SK-N-SH treated with all-trans-retinoic acid at 6 μM for 48 hours (cell line): ENCODE measurements around the gene ERP44.

Experiments used
- ATAC-seq: fragments of 200-7000 bp; cut with Tn5 transposase; 3 replicates; pipeline ENCODE4 v1.9.1; 2020; ENCODE audit warnings: mild to moderate bottlenecking, moderate library complexity
- ARNTL ChIP-seq: fragments of 450-650 bp; formaldehyde crosslinking; IDR thresholded peaks from 2 replicates; pipeline ENCODE4 v1.5.0; 2020; ENCODE audit warnings: low read depth, mild to moderate bottlenecking, moderate library complexity, borderline replicate concordance
- BACH2 ChIP-seq: fragments of 250-450 bp; sonication (Bioruptor Pico); IDR thresholded peaks from 2 replicates; pipeline ENCODE4 v1.9.0; 2021; ENCODE audit warnings: mild to moderate bottlenecking, borderline replicate concordance
- ESRRG ChIP-seq: fragments of 250-450 bp; sonication (Bioruptor Pico); IDR thresholded peaks from 2 replicates; pipeline ENCODE4 v1.6.1; 2021; ENCODE audit warnings: mild to moderate bottlenecking
- ISL1 ChIP-seq: fragments of 250-450 bp; sonication (Bioruptor Pico); IDR thresholded peaks from 2 replicates; pipeline ENCODE4 v2.1.2; 2022; ENCODE audit warnings: mild to moderate bottlenecking, moderate library complexity
- OSR1 ChIP-seq: fragments of 250-450 bp; sonication (Bioruptor Pico); IDR thresholded peaks from 2 replicates; pipeline ENCODE4 v1.8.0; 2022; ENCODE audit warnings: moderate library complexity, mild to moderate bottlenecking, inconsistent platforms
- PPARA ChIP-seq: fragments of 250-450 bp; sonication (Bioruptor Pico); IDR thresholded peaks from 2 replicates; pipeline ENCODE4 v1.5.0; 2020; ENCODE audit warnings: mild to moderate bottlenecking, borderline replicate concordance
- RARB ChIP-seq: fragments of 250-450 bp; sonication (Bioruptor Pico); IDR thresholded peaks from 2 replicates; pipeline ENCODE4 v1.8.0; 2021; ENCODE audit warnings: mild to moderate bottlenecking, moderate library complexity
- SNAI2 ChIP-seq: fragments of 250-450 bp; sonication (Bioruptor Pico); IDR thresholded peaks from 2 replicates; pipeline ENCODE4 v1.5.0; 2020; ENCODE audit warnings: mild to moderate bottlenecking, moderate library complexity
- TOX ChIP-seq: fragments of 250-450 bp; sonication (Bioruptor Pico); IDR thresholded peaks from 2 replicates; pipeline ENCODE4 v1.8.0; 2021; ENCODE audit warnings: mild to moderate bottlenecking, moderate library complexity, borderline replicate concordance
- ZC3H10 ChIP-seq: fragments of 250-450 bp; sonication (Bioruptor Pico); IDR thresholded peaks from 2 replicates; pipeline ENCODE4 v1.5.1; 2021; ENCODE audit warnings: mild to moderate bottlenecking, moderate library complexity
- ZFP3 ChIP-seq: fragments of 250-450 bp; sonication (Bioruptor Pico); IDR thresholded peaks from 2 replicates; pipeline ENCODE4 v1.5.0; 2020; ENCODE audit warnings: mild to moderate bottlenecking, moderate library complexity
- ZNF565 ChIP-seq: fragments of 450-650 bp; formaldehyde crosslinking; conservative IDR thresholded peaks from 2 replicates; pipeline ENCODE4 v1.5.0; 2020; ENCODE audit warnings: low read depth, mild to moderate bottlenecking, moderate library complexity
- ZNF70 ChIP-seq: fragments of 450-650 bp; formaldehyde crosslinking; IDR thresholded peaks from 2 replicates; pipeline ENCODE4 v1.5.0; 2020; ENCODE audit warnings: mild to moderate bottlenecking, moderate library complexity
- ZNF8 ChIP-seq: fragments of 450-650 bp; formaldehyde crosslinking; IDR thresholded peaks from 2 replicates; pipeline ENCODE4 v1.5.0; 2020; ENCODE audit warnings: mild to moderate bottlenecking, moderate library complexity
- TF ChIP-seq, protein P1 (sequence below): fragments of 250-450 bp; sonication (Bioruptor Pico); IDR thresholded peaks from 2 replicates; pipeline ENCODE4 v1.5.1; 2021; ENCODE audit warnings: mild to moderate bottlenecking, moderate library complexity
- TF ChIP-seq, protein P2 (sequence below): fragments of 250-450 bp; sonication (Bioruptor Pico); IDR thresholded peaks from 2 replicates; pipeline ENCODE4 v1.8.0; 2020; ENCODE audit warnings: mild to moderate bottlenecking, moderate library complexity, borderline replicate concordance
- TF ChIP-seq, protein P3 (sequence below): fragments of 250-450 bp; sonication (Bioruptor Pico); IDR thresholded peaks from 2 replicates; pipeline ENCODE4 v1.8.0; 2021; ENCODE audit warnings: low read depth, mild to moderate bottlenecking, moderate library complexity, borderline replicate concordance
- TF ChIP-seq, protein P4 (sequence below): fragments of 250-450 bp; sonication (Bioruptor Pico); IDR thresholded peaks from 2 replicates; pipeline ENCODE4 v1.5.0; 2020; ENCODE audit warnings: mild to moderate bottlenecking, moderate library complexity

The ERP44 gene

DNA sequence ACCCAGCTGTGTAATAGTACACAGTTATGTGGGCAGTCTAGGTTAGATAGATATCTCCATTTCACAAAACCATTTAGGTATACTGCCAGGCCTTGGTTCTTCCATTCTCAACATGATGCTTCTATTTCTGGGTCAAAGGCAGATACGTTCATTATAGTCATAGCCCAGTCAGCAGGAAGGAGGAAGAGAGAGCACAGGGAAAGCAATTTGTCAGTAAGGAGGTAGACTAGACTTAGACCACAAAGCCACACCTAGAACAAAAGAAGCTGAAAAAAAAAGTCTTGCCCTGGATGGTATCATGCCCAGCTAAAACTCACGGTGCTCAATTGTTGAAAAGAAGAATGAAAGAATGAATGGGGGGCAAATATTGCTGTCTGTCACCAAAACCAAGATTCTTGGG, 7.8 kb upstream of the ERP44 start (continued):
- TF ChIP-seq, protein P1, sequence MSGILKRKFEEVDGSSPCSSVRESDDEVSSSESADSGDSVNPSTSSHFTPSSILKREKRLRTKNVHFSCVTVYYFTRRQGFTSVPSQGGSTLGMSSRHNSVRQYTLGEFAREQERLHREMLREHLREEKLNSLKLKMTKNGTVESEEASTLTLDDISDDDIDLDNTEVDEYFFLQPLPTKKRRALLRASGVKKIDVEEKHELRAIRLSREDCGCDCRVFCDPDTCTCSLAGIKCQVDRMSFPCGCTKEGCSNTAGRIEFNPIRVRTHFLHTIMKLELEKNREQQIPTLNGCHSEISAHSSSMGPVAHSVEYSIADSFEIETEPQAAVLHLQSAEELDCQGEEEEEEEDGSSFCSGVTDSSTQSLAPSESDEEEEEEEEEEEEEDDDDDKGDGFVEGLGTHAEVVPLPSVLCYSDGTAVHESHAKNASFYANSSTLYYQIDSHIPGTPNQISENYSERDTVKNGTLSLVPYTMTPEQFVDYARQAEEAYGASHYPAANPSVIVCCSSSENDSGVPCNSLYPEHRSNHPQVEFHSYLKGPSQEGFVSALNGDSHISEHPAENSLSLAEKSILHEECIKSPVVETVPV (CRISPR knock-in tag): no peak
- TF ChIP-seq ZNF8 (CRISPR knock-in tag) (no peak), OSR1 (CRISPR knock-in tag) (no peak), TOX (CRISPR knock-in tag) (no peak), ZC3H10 (no peak)
- TF ChIP-seq, protein P2, sequence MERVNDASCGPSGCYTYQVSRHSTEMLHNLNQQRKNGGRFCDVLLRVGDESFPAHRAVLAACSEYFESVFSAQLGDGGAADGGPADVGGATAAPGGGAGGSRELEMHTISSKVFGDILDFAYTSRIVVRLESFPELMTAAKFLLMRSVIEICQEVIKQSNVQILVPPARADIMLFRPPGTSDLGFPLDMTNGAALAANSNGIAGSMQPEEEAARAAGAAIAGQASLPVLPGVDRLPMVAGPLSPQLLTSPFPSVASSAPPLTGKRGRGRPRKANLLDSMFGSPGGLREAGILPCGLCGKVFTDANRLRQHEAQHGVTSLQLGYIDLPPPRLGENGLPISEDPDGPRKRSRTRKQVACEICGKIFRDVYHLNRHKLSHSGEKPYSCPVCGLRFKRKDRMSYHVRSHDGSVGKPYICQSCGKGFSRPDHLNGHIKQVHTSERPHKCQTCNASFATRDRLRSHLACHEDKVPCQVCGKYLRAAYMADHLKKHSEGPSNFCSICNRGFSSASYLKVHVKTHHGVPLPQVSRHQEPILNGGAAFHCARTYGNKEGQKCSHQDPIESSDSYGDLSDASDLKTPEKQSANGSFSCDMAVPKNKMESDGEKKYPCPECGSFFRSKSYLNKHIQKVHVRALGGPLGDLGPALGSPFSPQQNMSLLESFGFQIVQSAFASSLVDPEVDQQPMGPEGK (CRISPR knock-in tag): no peak
- TF ChIP-seq, all 23 proteins: peak for 0

DNA sequence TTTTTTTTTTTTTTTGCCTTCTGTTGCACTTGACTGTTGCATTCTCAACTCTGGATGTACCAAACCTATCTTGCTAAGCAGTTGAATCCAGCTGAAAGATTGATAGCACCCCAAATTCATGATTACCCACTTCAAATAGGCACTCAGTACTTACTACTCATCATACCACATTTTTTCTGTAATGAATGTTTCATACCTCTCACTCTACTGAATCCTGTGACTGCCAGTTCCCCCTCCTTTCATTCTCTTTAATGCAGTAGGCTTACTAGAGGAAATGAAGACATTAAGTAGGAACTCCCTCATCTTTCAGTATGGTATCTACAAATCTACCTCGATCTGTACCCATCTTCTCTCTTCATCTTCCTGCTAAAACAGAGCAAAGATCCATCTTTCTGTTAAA, 7.1 kb upstream of the ERP44 start:
- ATAC-seq: no peak
- TF ChIP-seq, protein P3, sequence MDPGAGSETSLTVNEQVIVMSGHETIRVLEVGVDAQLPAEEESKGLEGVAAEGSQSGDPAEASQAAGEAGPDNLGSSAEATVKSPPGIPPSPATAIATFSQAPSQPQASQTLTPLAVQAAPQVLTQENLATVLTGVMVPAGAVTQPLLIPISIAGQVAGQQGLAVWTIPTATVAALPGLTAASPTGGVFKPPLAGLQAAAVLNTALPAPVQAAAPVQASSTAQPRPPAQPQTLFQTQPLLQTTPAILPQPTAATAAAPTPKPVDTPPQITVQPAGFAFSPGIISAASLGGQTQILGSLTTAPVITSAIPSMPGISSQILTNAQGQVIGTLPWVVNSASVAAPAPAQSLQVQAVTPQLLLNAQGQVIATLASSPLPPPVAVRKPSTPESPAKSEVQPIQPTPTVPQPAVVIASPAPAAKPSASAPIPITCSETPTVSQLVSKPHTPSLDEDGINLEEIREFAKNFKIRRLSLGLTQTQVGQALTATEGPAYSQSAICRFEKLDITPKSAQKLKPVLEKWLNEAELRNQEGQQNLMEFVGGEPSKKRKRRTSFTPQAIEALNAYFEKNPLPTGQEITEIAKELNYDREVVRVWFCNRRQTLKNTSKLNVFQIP: no peak
- no peak for TF ChIP-seq ESRRG (CRISPR knock-in tag)
- TF ChIP-seq ZNF70 (CRISPR knock-in tag): no peak
- no peak for TF ChIP-seq OSR1 (CRISPR knock-in tag)
- no peak for TF ChIP-seq ARNTL (CRISPR knock-in tag)
- no peak for TF ChIP-seq ISL1 (CRISPR knock-in tag)
- TF ChIP-seq BACH2 (CRISPR knock-in tag): no peak
- TF ChIP-seq, protein P4, sequence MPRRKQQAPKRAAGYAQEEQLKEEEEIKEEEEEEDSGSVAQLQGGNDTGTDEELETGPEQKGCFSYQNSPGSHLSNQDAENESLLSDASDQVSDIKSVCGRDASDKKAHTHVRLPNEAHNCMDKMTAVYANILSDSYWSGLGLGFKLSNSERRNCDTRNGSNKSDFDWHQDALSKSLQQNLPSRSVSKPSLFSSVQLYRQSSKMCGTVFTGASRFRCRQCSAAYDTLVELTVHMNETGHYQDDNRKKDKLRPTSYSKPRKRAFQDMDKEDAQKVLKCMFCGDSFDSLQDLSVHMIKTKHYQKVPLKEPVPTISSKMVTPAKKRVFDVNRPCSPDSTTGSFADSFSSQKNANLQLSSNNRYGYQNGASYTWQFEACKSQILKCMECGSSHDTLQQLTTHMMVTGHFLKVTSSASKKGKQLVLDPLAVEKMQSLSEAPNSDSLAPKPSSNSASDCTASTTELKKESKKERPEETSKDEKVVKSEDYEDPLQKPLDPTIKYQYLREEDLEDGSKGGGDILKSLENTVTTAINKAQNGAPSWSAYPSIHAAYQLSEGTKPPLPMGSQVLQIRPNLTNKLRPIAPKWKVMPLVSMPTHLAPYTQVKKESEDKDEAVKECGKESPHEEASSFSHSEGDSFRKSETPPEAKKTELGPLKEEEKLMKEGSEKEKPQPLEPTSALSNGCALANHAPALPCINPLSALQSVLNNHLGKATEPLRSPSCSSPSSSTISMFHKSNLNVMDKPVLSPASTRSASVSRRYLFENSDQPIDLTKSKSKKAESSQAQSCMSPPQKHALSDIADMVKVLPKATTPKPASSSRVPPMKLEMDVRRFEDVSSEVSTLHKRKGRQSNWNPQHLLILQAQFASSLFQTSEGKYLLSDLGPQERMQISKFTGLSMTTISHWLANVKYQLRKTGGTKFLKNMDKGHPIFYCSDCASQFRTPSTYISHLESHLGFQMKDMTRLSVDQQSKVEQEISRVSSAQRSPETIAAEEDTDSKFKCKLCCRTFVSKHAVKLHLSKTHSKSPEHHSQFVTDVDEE (CRISPR knock-in tag): no peak
- TF ChIP-seq TOX (CRISPR knock-in tag): no peak
- TF ChIP-seq, protein P2 (CRISPR knock-in tag): no peak

DNA sequence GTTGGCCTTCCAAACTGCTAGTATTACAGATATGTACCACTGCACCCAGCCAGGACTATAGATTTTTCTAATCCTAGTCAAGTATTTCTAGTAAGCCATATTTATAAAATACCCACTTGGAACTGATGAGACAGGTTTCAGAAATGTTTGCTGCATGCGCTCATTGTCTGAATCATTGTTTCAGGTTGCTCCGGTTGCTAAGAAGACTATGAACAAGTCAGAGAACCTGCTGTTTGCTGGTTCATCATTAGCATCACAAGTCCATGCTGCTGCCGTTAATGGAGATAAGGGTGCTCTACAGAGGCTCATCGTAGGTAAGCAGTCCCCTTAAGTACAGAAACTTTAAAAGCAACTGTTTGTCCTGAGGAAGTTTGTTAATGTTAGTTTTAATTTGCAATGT, 5.5 kb upstream of the ERP44 start:
- no peak for ATAC-seq

More for the DNA sequence above, 5.5 kb upstream of the ERP44 start:
- TF ChIP-seq ZNF565 (no peak), PPARA (CRISPR knock-in tag) (no peak), ISL1 (CRISPR knock-in tag) (no peak), ZNF70 (CRISPR knock-in tag) (no peak), ZFP3 (CRISPR knock-in tag) (no peak), ARNTL (CRISPR knock-in tag) (no peak), BACH2 (CRISPR knock-in tag) (no peak), ZNF8 (CRISPR knock-in tag) (no peak), SNAI2 (CRISPR knock-in tag) (no peak), RARB (CRISPR knock-in tag) (no peak), OSR1 (CRISPR knock-in tag) (no peak), ESRRG (CRISPR knock-in tag) (no peak)
- TF ChIP-seq, protein P1 (CRISPR knock-in tag): no peak
- TF ChIP-seq, protein P2 (CRISPR knock-in tag): no peak
